ENCODE data around the gene SCAMP4.
A peak's percentile ranks its signal among the peaks of the same experiment; 100 is the strongest.

The SCAMP4 gene

GRCh38 chr19:1860821-1861598 is 44.2 kb upstream of the SCAMP4 start:
- H3K9me3 ChIP-seq (ENCODE audit: control insufficient read depth in 5 of 5, low read length in 5 of 5) = no peaks in the 10 kb centered on the region
- H3K4me1 ChIP-seq (ENCODE audit: control insufficient read depth in 5 of 5, insufficient read depth in 5 of 5, low read length in 5 of 5) = peaks cover 0 to 75% (median 62%) of the 10 kb centered on the region in 5 donors
- H3K27me3 ChIP-seq (ENCODE audit: control insufficient read depth in 5 of 5, insufficient read depth in 4 of 5, low read length in 5 of 5) = peaks cover 0 to 16% (median 5%) of the 10 kb centered on the region in 5 donors
- H3K27ac ChIP-seq (ENCODE audit: low read depth, low read length) = no peak overlapping the region
- no peaks in the 10 kb centered on the region for H3K36me3 ChIP-seq (ENCODE audit: control insufficient read depth in 5 of 5, insufficient read depth in 5 of 5, low read length in 5 of 5)
- peak overlapping the region in 1 of 5 donors; percentile 64 for H3K9ac ChIP-seq (ENCODE audit: low read length in 5 of 5)
- H3K4me3 ChIP-seq (ENCODE audit: low read depth in 1 of 5, low read length in 5 of 5) = peak overlapping the region in 3 of 5 donors; percentile 55 to 75 (median 68)

DNA sequence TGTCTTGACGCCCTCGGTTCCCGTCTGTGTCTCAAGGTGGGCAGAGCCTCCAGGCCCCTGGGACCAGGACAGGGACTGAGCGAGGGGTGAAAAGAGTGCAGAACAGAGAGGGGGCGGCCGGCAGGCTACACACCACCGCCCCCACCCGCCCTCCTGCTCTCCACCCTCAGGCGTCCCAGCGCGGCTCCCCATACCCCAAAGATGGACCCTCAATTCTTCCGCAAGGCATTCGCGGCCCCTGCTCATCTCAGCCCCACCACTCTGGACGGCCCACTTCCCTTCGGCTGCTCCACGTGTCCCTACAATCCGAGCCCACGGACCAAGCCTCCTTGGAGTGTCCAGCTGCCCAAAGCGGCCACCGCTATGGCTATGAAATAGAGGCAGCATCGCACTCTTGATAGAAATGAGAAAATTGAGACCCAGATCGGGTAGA is 43.6 kb upstream of the SCAMP4 start:
- Histone ChIP-seq H3K9me3 (ENCODE audit: control insufficient read depth in 5 of 5, low read length in 5 of 5) (no peaks in the 10 kb centered on the region), H3K27me3 (ENCODE audit: control insufficient read depth in 5 of 5, insufficient read depth in 4 of 5, low read length in 5 of 5) (peaks cover 0 to 12% (median 3%) of the 10 kb centered on the region in 5 donors), H3K4me1 (ENCODE audit: control insufficient read depth in 5 of 5, insufficient read depth in 5 of 5, low read length in 5 of 5) (peaks cover 0 to 69% (median 56%) of the 10 kb centered on the region in 5 donors), H3K36me3 (ENCODE audit: control insufficient read depth in 5 of 5, insufficient read depth in 5 of 5, low read length in 5 of 5) (no peaks in the 10 kb centered on the region), H3K27ac (ENCODE audit: low read depth, low read length) (no peak overlapping the region), H3K9ac (ENCODE audit: low read length in 5 of 5) (peak overlapping the region in 2 of 5 donors; percentile 53 to 64), H3K4me3 (ENCODE audit: low read depth in 1 of 5, low read length in 5 of 5) (peak overlapping the region in 4 of 5 donors; percentile 51 to 75 (median 62))

DNA sequence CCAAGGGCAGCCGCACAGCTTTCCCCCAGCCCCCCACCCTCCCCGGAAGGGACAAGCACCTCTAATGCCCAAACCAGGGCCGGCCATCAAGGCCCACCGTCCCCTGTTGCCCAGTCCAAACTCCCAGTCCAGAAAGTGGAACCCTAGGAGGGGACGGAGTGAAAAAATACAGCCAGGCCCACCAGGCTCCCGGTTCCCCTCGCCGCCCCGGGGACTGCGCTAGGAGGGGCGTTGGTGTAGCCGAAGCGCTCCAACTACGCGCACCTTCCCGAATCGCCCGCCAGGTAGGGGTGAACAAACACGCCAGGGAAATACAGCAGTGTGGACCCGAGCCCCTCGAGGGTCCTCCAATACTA is 43.2 kb upstream of the SCAMP4 start:
- Histone ChIP-seq H3K27ac (ENCODE audit: low read depth, low read length) (no peak overlapping the region), H3K9me3 (ENCODE audit: control insufficient read depth in 5 of 5, low read length in 5 of 5) (no peaks in the 10 kb centered on the region), H3K4me3 (ENCODE audit: low read depth in 1 of 5, low read length in 5 of 5) (peak overlapping the region in 4 of 5 donors; percentile 51 to 75 (median 62)), H3K36me3 (ENCODE audit: control insufficient read depth in 5 of 5, insufficient read depth in 5 of 5, low read length in 5 of 5) (no peaks in the 10 kb centered on the region), H3K4me1 (ENCODE audit: control insufficient read depth in 5 of 5, insufficient read depth in 5 of 5, low read length in 5 of 5) (peaks cover 0 to 66% (median 54%) of the 10 kb centered on the region in 5 donors), H3K27me3 (ENCODE audit: control insufficient read depth in 5 of 5, insufficient read depth in 4 of 5, low read length in 5 of 5) (peaks cover 0 to 12% (median 3%) of the 10 kb centered on the region in 5 donors), H3K9ac (ENCODE audit: low read length in 5 of 5) (peak overlapping the region in 3 of 5 donors; percentile 53 to 66 (median 64))

DNA sequence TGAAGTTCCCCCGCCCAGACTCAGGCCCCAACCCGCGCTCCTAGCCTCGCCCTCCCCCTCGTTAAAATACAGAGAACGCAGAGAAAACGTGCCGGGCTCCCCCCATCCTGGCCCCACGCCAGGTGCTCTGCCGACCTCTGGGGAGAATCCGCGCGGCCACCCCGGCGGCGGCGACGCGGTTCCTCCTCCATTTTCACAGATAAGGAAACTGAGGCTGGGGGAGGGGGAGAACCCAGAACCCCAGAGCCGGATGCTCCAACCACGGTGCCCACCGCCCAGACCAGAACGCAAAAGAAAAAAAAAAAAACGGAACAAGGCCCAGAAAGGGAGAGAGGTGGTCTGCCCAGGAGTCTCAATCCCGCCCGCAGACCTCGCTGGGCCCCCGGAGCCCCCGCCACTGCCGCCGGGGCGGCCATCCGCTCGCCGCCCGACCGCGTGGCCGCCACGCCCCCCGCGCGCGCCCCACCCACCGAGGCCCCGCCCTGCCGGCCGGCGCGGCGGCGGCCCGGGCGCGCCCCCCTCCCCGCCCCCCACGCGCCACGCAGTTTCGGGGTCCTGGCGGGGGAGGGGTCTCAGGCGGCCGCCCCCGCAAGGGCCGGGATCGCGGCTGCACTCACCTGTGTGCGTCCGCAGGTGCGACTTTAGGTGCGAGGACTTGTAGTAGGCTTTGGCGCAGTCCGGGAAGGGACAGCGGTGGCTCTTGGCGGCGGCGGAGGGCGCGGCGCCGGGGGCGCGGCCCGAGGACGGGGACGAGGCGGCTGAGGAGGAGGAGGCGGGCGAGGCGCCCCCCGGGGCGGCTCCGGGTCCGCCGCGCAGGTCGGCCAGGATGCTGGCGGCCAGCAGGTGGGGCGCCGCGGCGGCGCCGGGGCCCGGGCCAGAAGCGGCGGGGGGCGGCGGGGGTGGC is 42.5 kb upstream of the SCAMP4 start:
- Histone ChIP-seq H3K36me3 (ENCODE audit: control insufficient read depth in 5 of 5, insufficient read depth in 5 of 5, low read length in 5 of 5) (no peaks in the 10 kb centered on the region), H3K27me3 (ENCODE audit: control insufficient read depth in 5 of 5, insufficient read depth in 4 of 5, low read length in 5 of 5) (peaks cover 0 to 10% (median 3%) of the 10 kb centered on the region in 5 donors), H3K27ac (ENCODE audit: low read depth, low read length) (no peak overlapping the region), H3K4me1 (ENCODE audit: control insufficient read depth in 5 of 5, insufficient read depth in 5 of 5, low read length in 5 of 5) (peaks cover 0 to 61% (median 49%) of the 10 kb centered on the region in 5 donors), H3K9ac (ENCODE audit: low read length in 5 of 5) (peak overlapping the region in 4 of 5 donors; percentile 51 to 66 (median 58)), H3K9me3 (ENCODE audit: control insufficient read depth in 5 of 5, low read length in 5 of 5) (no peaks in the 10 kb centered on the region), H3K4me3 (ENCODE audit: low read depth in 1 of 5, low read length in 5 of 5) (peak overlapping the region in 4 of 5 donors; percentile 62 to 75 (median 70))

- peak within 1 kb of the TSS in 4 of 5 donors; percentile 72 to 88 (median 80) for H3K9ac ChIP-seq (ENCODE audit: low read length in 5 of 5)
- no peaks in the 10 kb centered on the region for H3K36me3 ChIP-seq (ENCODE audit: control insufficient read depth in 5 of 5, insufficient read depth in 5 of 5, low read length in 5 of 5)
- H3K4me1 ChIP-seq (ENCODE audit: control insufficient read depth in 5 of 5, insufficient read depth in 5 of 5, low read length in 5 of 5) = peaks cover 0 to 55% (median 42%) of the 10 kb centered on the region in 5 donors
- peaks cover 0 to 10% (median 3%) of the 10 kb centered on the region in 5 donors for H3K27me3 ChIP-seq (ENCODE audit: control insufficient read depth in 5 of 5, insufficient read depth in 4 of 5, low read length in 5 of 5)
- H3K4me3 ChIP-seq (ENCODE audit: low read depth in 1 of 5, low read length in 5 of 5) = peak within 1 kb of the TSS in 4 of 5 donors; percentile 63 to 76 (median 70)
- H3K9me3 ChIP-seq (ENCODE audit: control insufficient read depth in 5 of 5, low read length in 5 of 5) = no peaks in the 10 kb centered on the region
- H3K27ac ChIP-seq (ENCODE audit: low read depth, low read length) = peak within 1 kb of the TSS; percentile 72
Measured at GRCh38 chr19:1863328-1863637, 41.9 kb upstream of the SCAMP4 start, which contains the start of gene KLF16. TSS of gene KLF16 (minus strand) at chr19:1863579. CDS start at chr19:1863497, 82 bp downstream.

- peak overlapping the region in 4 of 5 donors; percentile 72 to 88 (median 80) for H3K9ac ChIP-seq (ENCODE audit: low read length in 5 of 5)
- H3K9me3 ChIP-seq (ENCODE audit: control insufficient read depth in 5 of 5, low read length in 5 of 5) = no peaks in the 10 kb centered on the region
- peaks cover 0 to 50% (median 39%) of the 10 kb centered on the region in 5 donors for H3K4me1 ChIP-seq (ENCODE audit: control insufficient read depth in 5 of 5, insufficient read depth in 5 of 5, low read length in 5 of 5)
Measured at GRCh38 chr19:1863638-1864479, 41.3 kb upstream of the SCAMP4 start.

GRCh38 chr19:1864480-1865171 is 40.6 kb upstream of the SCAMP4 start:
- Histone ChIP-seq H3K4me3 (ENCODE audit: low read depth in 1 of 5, low read length in 5 of 5) (peak overlapping the region in 4 of 5 donors; percentile 63 to 76 (median 68)), H3K9ac (ENCODE audit: low read length in 5 of 5) (peak overlapping the region in 4 of 5 donors; percentile 72 to 88 (median 80)), H3K36me3 (ENCODE audit: control insufficient read depth in 5 of 5, insufficient read depth in 5 of 5, low read length in 5 of 5) (no peaks in the 10 kb centered on the region), H3K27ac (ENCODE audit: low read depth, low read length) (peak overlapping the region; percentile 72), H3K4me1 (ENCODE audit: control insufficient read depth in 5 of 5, insufficient read depth in 5 of 5, low read length in 5 of 5) (peaks cover 0 to 44% (median 39%) of the 10 kb centered on the region in 5 donors), H3K27me3 (ENCODE audit: control insufficient read depth in 5 of 5, insufficient read depth in 4 of 5, low read length in 5 of 5) (peaks cover 0 to 6% (median 3%) of the 10 kb centered on the region in 5 donors), H3K9me3 (ENCODE audit: control insufficient read depth in 5 of 5, low read length in 5 of 5) (no peaks in the 10 kb centered on the region)

More at GRCh38 chr19:1863638-1864479, 41.3 kb upstream of the SCAMP4 start:
- H3K27ac ChIP-seq (ENCODE audit: low read depth, low read length) = peak overlapping the region; percentile 72
- H3K36me3 ChIP-seq (ENCODE audit: control insufficient read depth in 5 of 5, insufficient read depth in 5 of 5, low read length in 5 of 5) = no peaks in the 10 kb centered on the region
- H3K4me3 ChIP-seq (ENCODE audit: low read depth in 1 of 5, low read length in 5 of 5) = peak overlapping the region in 4 of 5 donors; percentile 63 to 76 (median 68)
- peaks cover 0 to 10% (median 3%) of the 10 kb centered on the region in 5 donors for H3K27me3 ChIP-seq (ENCODE audit: control insufficient read depth in 5 of 5, insufficient read depth in 4 of 5, low read length in 5 of 5)

DNA sequence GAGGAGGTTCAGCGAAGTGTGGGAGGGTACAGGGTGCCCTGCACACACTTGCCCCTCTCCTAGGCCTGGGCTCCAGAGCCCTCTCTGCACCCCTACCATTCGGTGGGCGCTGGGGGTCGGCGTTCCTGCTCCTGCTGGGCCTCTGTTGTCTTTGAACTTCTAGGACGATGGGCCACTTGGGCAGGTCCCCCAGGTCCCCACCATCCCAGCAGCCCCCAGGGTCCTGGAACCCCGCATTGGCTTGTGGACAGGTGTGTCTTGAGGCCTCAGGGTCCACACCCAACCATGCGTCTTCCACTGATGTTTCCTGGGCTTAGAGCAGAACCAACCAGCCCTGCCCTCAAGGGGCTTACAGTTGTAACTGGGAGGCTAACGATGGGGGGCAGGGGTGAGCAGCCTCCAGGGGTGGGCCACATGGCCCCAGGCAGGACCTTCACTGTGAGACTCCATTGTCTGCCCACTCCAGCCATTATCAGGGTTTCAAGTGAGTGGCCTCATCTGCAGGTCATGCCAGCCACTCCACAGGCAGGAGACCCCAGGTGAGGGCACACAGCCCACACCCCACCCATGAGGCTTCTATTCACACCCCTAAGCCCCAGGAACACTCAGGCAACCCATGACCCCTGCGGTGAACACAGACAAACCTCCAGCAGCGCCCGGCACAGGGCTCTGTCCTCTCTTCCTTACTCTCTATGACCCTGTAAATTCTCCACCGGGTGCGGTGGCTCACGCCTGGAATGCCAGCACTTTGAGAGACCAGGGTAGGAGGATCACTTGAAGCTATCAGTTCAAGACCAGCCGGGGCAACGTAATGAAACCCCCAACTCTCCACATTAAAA is 39.8 kb upstream of the SCAMP4 start:
- Histone ChIP-seq H3K4me1 (ENCODE audit: control insufficient read depth in 5 of 5, insufficient read depth in 5 of 5, low read length in 5 of 5) (peaks cover 0 to 36% (median 33%) of the 10 kb centered on the region in 5 donors), H3K36me3 (ENCODE audit: control insufficient read depth in 5 of 5, insufficient read depth in 5 of 5, low read length in 5 of 5) (peaks cover 0 to 4% (median 0%) of the 10 kb centered on the region in 5 donors), H3K27me3 (ENCODE audit: control insufficient read depth in 5 of 5, insufficient read depth in 4 of 5, low read length in 5 of 5) (peaks cover 0 to 6% (median under 1%) of the 10 kb centered on the region in 5 donors), H3K9me3 (ENCODE audit: control insufficient read depth in 5 of 5, low read length in 5 of 5) (no peaks in the 10 kb centered on the region), H3K4me3 (ENCODE audit: low read depth in 1 of 5, low read length in 5 of 5) (peak overlapping the region in 3 of 5 donors; percentile 41 to 76 (median 64)), H3K9ac (ENCODE audit: low read length in 5 of 5) (peak overlapping the region in 4 of 5 donors; percentile 64 to 88 (median 75)), H3K27ac (ENCODE audit: low read depth, low read length) (peak overlapping the region; percentile 72)
